ENCODE measurements around the gene IQCH.

DNA sequence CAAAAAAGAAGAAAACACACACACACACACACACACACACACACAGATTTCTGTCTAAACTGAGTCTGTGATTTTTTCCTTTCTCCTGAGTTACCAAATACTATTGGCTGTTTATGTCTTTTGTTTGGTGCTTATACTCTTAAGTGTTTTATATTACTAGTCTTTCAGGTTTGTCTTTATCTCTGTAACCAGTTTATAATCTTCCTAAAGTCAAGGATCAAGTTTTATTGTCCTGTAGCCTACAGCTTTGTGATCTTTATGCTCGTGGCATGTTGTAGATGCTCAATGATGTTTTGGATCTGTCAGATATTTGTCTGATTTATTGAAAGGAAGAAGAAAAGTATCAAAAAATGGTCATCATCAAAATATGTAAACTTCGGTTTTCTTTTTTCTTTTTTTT lies 292.5 kb downstream of the IQCH start:
- TF ChIP-seq, protein P1, sequence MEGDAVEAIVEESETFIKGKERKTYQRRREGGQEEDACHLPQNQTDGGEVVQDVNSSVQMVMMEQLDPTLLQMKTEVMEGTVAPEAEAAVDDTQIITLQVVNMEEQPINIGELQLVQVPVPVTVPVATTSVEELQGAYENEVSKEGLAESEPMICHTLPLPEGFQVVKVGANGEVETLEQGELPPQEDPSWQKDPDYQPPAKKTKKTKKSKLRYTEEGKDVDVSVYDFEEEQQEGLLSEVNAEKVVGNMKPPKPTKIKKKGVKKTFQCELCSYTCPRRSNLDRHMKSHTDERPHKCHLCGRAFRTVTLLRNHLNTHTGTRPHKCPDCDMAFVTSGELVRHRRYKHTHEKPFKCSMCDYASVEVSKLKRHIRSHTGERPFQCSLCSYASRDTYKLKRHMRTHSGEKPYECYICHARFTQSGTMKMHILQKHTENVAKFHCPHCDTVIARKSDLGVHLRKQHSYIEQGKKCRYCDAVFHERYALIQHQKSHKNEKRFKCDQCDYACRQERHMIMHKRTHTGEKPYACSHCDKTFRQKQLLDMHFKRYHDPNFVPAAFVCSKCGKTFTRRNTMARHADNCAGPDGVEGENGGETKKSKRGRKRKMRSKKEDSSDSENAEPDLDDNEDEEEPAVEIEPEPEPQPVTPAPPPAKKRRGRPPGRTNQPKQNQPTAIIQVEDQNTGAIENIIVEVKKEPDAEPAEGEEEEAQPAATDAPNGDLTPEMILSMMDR (conservative IDR thresholded peaks at IDR 0.05 in 1 of 2, IDR thresholded peaks at IDR 0.05 in 1 of 2; ENCODE audit: extremely low read depth in 1 of 2, insufficient read depth in 1 of 2, low read depth in 1 of 2, low read length in 2 of 2): no peak
- TF ChIP-seq EZH2 (IDR thresholded peaks at IDR 0.05; ENCODE audit: borderline replicate concordance, low read length): no peak

Measured in mammary epithelial cell (primary cell).